Natural killer cell (primary cell): ENCODE results near the gene USP6. TPM values are rescaled to one million over a fixed set of nuclear protein-coding genes. Genes with fewer than 3 reads are reported as not detected.
"Not testable (repeated sequence)": the region's sequence is repeated elsewhere in the genome, so short reads cannot be mapped to it uniquely, and the experiment has no call there.

ENCODE experiments used
- ATAC-seq, 3 donors: fragments of 150-1000 bp in 2 of 3; fragments of 200-7000 bp in 1 of 3; cut with Tn5 transposase; 1 replicate in 1 of 3; 2 replicates in 2 of 3; pipeline ENCODE4 v1.10.0; 2021; ENCODE audit warnings: mild to moderate bottlenecking in 2 of 3, moderate library complexity in 2 of 3
- DNase-seq, 2 donors: peaks; one replicate each; pipeline versions ENCODE4 v3.0.0 to v3.0.0-alpha.2; 2013 to 2021; ENCODE audit warnings: mixed read lengths in 1 of 2
- H3K27ac ChIP-seq: one replicate; pipeline ENCODE4 v1.5.1; 2013; ENCODE audit warnings: mild to moderate bottlenecking, low read length
- H3K27me3 ChIP-seq: one replicate; pipeline ENCODE4 v1.6.1; 2013; ENCODE audit warnings: low read length; ENCODE audit not compliant: control insufficient read depth, insufficient read depth
- H3K36me3 ChIP-seq: one replicate; pipeline ENCODE4 v1.6.1; 2013; ENCODE audit warnings: low read length; ENCODE audit not compliant: control insufficient read depth, insufficient read depth
- H3K4me1 ChIP-seq: one replicate; pipeline ENCODE4 v1.6.1; 2013; ENCODE audit warnings: low read length; ENCODE audit not compliant: control insufficient read depth, insufficient read depth
- H3K4me3 ChIP-seq: one replicate; pipeline ENCODE4 v1.5.1; 2013; ENCODE audit warnings: low read length
- H3K9me3 ChIP-seq: one replicate; pipeline ENCODE4 v1.6.1; 2013; ENCODE audit warnings: low read length; ENCODE audit not compliant: control insufficient read depth, insufficient read depth
- H3K27ac Mint-ChIP-seq, 2 donors: one replicate each; pipeline ENCODE4 v1.8.0; 2022; ENCODE audit warnings: mild to moderate bottlenecking in 2 of 2, mixed read lengths in 2 of 2, moderate library complexity in 1 of 2
- H3K27me3 Mint-ChIP-seq, 2 donors: one replicate each; pipeline ENCODE4 v1.8.0; 2022; ENCODE audit warnings: low read depth in 2 of 2, mixed read lengths in 2 of 2
- H3K36me3 Mint-ChIP-seq: one replicate; pipeline ENCODE4 v1.8.0; 2022; ENCODE audit warnings: mixed read lengths
- H3K4me1 Mint-ChIP-seq, 2 donors: one replicate each; pipeline ENCODE4 v1.8.0; 2022; ENCODE audit warnings: mixed read lengths in 2 of 2
- H3K4me3 Mint-ChIP-seq: one replicate; pipeline ENCODE4 v1.8.0; 2022; ENCODE audit warnings: mild to moderate bottlenecking, moderate library complexity, mixed read lengths
- H3K9me3 Mint-ChIP-seq, 2 donors: one replicate each; pipeline ENCODE4 v1.8.0; 2022; ENCODE audit warnings: mixed read lengths in 2 of 2
- CTCF ChIP-seq: fragments of 200-600 bp; IDR thresholded peaks from one replicate; pipeline ENCODE4 v1.8.0; 2022; ENCODE audit warnings: antibody characterized with exemption
- WGBS: methylation state at CpG from one replicate; pipeline ENCODE4 v1.1.7; 2013; ENCODE audit warnings: missing lambda C conversion rate; ENCODE audit not compliant: insufficient coverage; 5-methylcytosine and 5-hydroxymethylcytosine counted together
- intact Hi-C: fragments of 100-400 bp; cut with micrococcal nuclease; formaldehyde crosslinking; loops from one replicate; pipeline ENCODE4 v1.14.2; 2022
- total RNA-seq, 4 donors: library from RNA; stranded (reverse); fragments of 120-200 nt in 1 of 4; gene quantifications; one replicate each; pipeline versions ENCODE4 v1.2.3 to v1.2.4, GENCODE V29; 2013 to 2022

Gene USP6
- total RNA-seq, 3 donors from 2014 or later (not counting 1 experiment from before 2014, with no cell fraction given): 0.07 to 0.34 (median 0.13) TPM

- no peaks in the 10 kb centered on the region for H3K9me3 Mint-ChIP-seq
- no peaks in the 10 kb centered on the region for H3K36me3 ChIP-seq
- no peaks in the 10 kb centered on the region for H3K36me3 Mint-ChIP-seq
- TF ChIP-seq CTCF: no peak
- DNase-seq (no peak), ATAC-seq (no peak)
- no peak overlapping the region for H3K27ac Mint-ChIP-seq
- H3K9me3 ChIP-seq: no peaks in the 10 kb centered on the region
- peak overlapping the region; percentile 10 for H3K4me3 Mint-ChIP-seq
- no peak overlapping the region for H3K27ac ChIP-seq
- 92% methylated on average over 16 of the region's 16 CpGs for WGBS
- H3K4me3 ChIP-seq: no peak overlapping the region
- peaks cover 39 to 44% of the 10 kb centered on the region in 2 donors for H3K27me3 Mint-ChIP-seq
- intact Hi-C loops: no loop called here
- H3K4me1 ChIP-seq: peaks cover 5% of the 10 kb centered on the region
- peaks cover 11% of the 10 kb centered on the region for H3K27me3 ChIP-seq
- peaks cover 0 to 8% of the 10 kb centered on the region in 2 donors for H3K4me1 Mint-ChIP-seq
These were observed 5.5 kb downstream of the USP6 start for GRCh38 chr17:5121186-5121841.

DNA sequence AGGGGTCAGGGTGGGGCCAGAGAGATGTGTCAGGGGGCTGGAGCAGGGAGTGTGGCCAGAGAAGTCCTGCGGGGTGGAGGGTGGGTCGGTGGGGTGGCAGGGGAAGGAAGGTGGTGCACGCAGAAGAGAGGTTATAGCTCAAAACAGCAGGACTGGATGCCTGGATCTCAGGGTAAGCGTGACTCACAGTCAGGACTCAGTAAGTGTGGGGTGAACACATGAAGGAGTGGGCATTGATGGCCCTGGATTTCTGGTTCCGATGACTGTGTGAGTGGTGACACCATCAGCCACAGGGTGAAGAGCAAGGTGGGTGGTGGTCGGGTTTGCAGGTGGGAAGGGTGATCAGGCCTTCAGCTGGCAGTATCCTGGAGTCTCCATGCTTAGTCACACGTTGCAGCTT lies 6.2 kb downstream of the USP6 start:
- H3K36me3 ChIP-seq, H3K4me1 ChIP-seq, H3K36me3 Mint-ChIP-seq, intact Hi-C loops, H3K27ac Mint-ChIP-seq, ATAC-seq, H3K4me3 ChIP-seq, H3K9me3 ChIP-seq, H3K4me1 Mint-ChIP-seq, DNase-seq, H3K27ac ChIP-seq, H3K9me3 Mint-ChIP-seq, H3K27me3 ChIP-seq: not testable (repeated sequence)
- Mint-ChIP-seq H3K27me3 (peaks cover 37% of the 10 kb centered on the region in 2 donors), H3K4me3 (peak overlapping the region; percentile 19)
- whole genome bisulfite sequencing: 87% methylated on average over 7 of the region's 7 CpGs

DNA sequence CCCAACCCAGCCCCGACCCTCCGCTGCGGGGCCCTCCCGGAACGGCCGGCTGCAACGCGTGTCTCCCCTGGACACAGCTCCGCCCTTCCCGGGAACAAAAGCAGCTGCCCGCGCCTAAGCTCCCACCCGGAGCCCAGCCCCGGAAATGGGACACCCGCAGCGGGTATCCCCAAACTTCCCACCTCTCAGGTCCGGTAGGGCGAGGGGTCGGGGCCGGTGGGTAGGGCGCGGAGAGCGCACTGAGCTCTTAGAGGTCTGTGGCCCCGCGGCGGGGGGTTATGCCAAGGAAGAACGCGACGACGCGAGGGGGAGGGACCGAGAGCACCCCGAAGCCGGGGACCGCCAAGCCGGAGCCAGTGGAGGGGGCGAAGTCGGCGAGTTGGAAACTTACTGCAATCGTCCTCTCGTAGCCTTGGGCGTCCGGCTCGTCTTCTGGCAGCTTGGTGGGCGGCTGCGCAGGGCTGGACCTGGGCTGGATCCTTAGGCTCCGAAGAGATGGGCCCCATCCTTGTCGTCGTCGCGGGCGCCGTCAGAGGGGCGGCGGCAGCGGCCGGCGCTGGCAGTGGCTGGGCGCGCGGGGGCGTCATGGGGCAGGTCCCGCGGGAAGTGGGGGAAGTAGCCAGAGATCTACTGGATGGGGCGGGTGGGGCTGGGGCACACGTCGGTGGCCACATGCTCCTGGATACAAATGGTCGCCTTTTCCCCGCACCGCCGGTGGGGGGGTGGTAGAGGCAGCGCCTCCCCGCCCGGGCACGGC lies 6.9 kb downstream of the USP6 start:
- peaks cover 5% of the 10 kb centered on the region for H3K4me1 ChIP-seq
- Mint-ChIP-seq H3K27me3 (peaks cover 31 to 37% of the 10 kb centered on the region in 2 donors), H3K4me3 (no peak overlapping the region), H3K36me3 (no peaks in the 10 kb centered on the region), H3K9me3 (no peaks in the 10 kb centered on the region), H3K4me1 (peaks cover 0 to 5% of the 10 kb centered on the region in 2 donors), H3K27ac (no peak overlapping the region)
- H3K9me3 ChIP-seq: no peaks in the 10 kb centered on the region
- intact Hi-C loops: no loop called here
- H3K36me3 ChIP-seq: no peaks in the 10 kb centered on the region
- no peak overlapping the region for H3K27ac ChIP-seq
- no peak for TF ChIP-seq CTCF
- 11% methylated on average over 75 of the region's 75 CpGs for WGBS
- DNase-seq (peak in 1 of 2 donors; percentile 12), ATAC-seq (peak; percentile 32 to 74 (median 72))
- peaks cover 7% of the 10 kb centered on the region for H3K27me3 ChIP-seq
- peak overlapping the region; percentile 7 for H3K4me3 ChIP-seq

DNA sequence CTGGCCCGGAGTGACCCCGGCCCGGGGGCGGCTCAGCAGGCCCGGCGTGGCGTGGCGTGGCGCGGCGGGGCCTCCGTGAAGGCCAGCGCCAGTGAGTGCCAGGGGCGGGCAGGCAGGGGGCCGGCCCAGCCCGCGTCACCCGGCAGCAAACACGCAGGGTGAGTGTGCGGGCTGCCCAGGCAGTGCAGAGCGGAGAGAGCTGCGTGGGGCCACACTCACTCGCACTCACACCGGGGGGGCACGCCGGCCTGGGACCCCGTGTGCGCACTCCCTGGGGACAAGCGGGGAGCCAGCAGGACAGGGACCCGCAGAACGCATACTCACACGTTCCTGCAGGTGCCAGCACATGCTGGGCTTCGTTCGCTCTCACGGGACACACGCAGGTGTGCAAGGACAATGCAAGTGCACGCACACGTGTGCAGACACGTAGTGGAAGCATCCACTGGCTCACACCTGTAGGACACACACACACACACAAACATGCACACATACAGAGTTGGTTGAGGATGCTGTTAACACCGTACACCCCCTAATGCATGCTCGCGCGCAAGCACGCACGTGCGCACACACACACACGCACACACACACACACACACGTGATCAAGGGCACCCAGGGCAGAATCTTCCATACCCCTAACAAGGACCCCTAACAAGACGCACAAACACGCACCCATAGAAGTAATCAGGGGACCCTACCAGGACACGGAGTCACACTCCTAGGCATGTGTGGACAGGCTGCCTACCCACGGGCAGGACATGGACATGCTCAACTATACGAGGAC lies 7.7 kb downstream of the USP6 start:
- no peak overlapping the region for H3K27ac Mint-ChIP-seq
- no peak for TF ChIP-seq CTCF
- Histone ChIP-seq H3K4me3 (no peak overlapping the region), H3K27me3 (peaks cover 7% of the 10 kb centered on the region), H3K27ac (no peak overlapping the region), H3K9me3 (no peaks in the 10 kb centered on the region), H3K4me1 (peaks cover 5% of the 10 kb centered on the region), H3K36me3 (no peaks in the 10 kb centered on the region)
- DNase-seq (no peak), ATAC-seq (peak in 1 of 3 donors; percentile 24)
- H3K4me3 Mint-ChIP-seq: no peak overlapping the region
- H3K36me3 Mint-ChIP-seq: no peaks in the 10 kb centered on the region
- no peaks in the 10 kb centered on the region for H3K9me3 Mint-ChIP-seq
- peaks cover 0 to 5% of the 10 kb centered on the region in 2 donors for H3K4me1 Mint-ChIP-seq
- H3K27me3 Mint-ChIP-seq: peaks cover 23 to 33% of the 10 kb centered on the region in 2 donors
- intact Hi-C loops: no loop called here
- WGBS: 63% methylated on average over 53 of the region's 53 CpGs

DNA sequence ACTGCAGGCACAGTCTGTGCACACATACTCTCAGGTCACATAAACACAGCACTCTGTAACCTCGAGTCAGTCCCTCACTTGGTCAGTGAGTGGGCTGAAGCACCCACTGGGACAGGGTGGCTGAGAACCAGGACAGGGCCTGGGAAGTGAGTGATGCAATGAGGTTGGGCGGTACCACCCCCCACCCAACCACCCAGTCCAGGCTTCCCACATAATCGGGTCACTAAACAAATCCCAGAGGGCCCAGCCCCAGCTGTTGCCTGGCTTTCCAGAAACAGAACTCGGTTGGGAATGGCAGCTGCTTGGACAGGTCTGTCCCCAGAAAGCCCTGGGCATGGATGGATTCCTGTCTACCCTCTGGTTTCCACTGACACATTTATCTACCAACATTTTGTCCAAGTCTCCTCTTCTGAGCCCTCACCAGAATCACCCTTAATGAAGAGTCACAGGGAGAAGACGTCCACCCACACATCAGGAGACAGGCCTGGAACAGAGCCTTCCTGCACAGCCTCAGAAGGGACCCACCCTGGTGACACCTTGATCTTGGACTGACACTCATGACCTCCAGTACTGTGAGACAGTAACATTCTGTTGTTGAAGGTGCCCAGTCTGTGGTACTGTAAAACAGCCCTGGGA lies 8.4 kb downstream of the USP6 start:
- H3K9me3 Mint-ChIP-seq, DNase-seq, H3K9me3 ChIP-seq, H3K27ac ChIP-seq, H3K4me3 ChIP-seq, H3K27me3 ChIP-seq, ATAC-seq, intact Hi-C loops, H3K36me3 Mint-ChIP-seq, H3K4me3 Mint-ChIP-seq, H3K4me1 ChIP-seq, H3K27ac Mint-ChIP-seq, H3K36me3 ChIP-seq, H3K4me1 Mint-ChIP-seq: not testable (repeated sequence)
- peaks cover 18 to 33% of the 10 kb centered on the region in 2 donors for H3K27me3 Mint-ChIP-seq
- WGBS: 92% methylated on average over 5 of the region's 5 CpGs
